ENCODE data around the gene TAX1BP3.

- TF ChIP-seq CTCF (IDR thresholded peaks at IDR 0.05) (no peak), RARB (CRISPR knock-in tag; IDR thresholded peaks at IDR 0.05) (no peak), SREBF2 (IDR thresholded peaks at IDR 0.05) (no peak), USF2 (IDR thresholded peaks at IDR 0.05) (no peak), EP300 (IDR thresholded peaks at IDR 0.05) (no peak), MAX (IDR thresholded peaks at IDR 0.05) (no peak), CEBPB (IDR thresholded peaks at IDR 0.05) (no peak), REST (IDR thresholded peaks at IDR 0.05) (no peak)
Observed at GRCh38 chr17:3621146-3621720, 47.1 kb downstream of the TAX1BP3 start.

Measured in A549 (cell line).